NCI-H2107 treated with DMSO at 0.1 percent for 48 hours (cell line): ENCODE data around the gene TNFSF13B.
A peak's percentile ranks its signal among the peaks of the same experiment; 100 is the strongest.
"Not testable (repeated sequence)": the region's sequence is repeated elsewhere in the genome, so short reads cannot be mapped to it uniquely, and the experiment has no call there.

Experiments
- DNase-seq: peaks from one replicate; lab custom pipeline; 2025; ENCODE audit not compliant: unreplicated experiment; lab: John Stamatoyannopoulos, UW

The TNFSF13B gene

DNA sequence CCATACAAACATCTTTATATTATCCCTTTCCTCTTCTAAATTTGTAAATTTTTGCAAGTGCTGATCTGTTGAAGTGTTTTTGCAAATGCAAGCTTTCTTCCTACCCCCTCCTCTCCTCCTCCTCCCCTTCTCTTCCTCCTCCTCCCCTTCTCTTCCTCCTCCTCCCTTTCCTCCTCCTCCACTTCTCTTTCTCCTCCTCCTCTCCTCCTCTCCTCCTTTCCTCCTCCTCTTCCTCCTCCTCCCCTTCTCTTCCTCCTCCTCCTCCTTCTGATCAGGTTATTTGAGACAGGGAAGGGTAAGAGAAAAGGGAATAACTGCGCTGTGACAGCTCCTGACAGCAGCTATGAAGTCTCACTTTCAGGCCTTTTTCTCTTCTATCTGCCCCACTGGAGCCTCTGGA lies 8.9 kb downstream of the TNFSF13B start:
- no peak for DNase-seq

DNA sequence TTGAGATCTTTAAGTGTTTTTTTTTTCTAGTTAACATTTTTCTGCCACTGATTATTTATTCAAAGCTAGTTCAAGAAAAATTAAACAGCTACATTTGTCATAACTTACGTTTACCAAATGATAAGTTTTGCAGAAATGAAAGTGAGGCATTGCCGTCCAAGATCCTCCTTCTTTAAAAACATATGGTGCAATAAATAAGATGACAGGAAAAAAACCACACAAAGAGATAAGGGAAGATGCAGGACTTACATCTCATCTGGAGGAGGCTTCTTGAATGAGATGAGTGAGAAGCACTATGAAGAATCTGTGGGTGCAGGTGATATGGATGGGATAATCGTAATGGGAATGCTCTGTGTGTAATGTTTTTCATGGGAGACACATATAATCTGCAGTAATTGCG lies 12.4 kb downstream of the TNFSF13B start:
- no peak for DNase-seq

DNA sequence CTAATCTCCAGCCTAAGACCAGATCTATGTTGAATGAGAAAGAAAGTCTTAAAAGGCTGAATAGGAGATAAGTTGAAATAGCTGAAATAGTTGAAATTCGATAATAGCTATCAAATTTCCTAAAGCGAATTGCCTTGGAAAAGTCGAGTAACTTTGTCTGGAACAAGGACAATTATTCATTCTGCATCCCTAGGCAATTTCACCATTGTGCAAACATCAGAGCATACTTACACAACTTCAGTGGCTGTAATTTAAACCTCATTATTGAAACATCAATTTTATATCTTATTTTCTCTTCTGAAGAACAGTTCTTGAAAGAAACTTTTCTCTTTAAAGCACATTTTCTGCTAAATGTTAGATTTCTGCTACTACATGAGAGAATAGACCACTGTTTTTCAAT lies 13.6 kb downstream of the TNFSF13B start:
- DNase-seq: no peak

DNA sequence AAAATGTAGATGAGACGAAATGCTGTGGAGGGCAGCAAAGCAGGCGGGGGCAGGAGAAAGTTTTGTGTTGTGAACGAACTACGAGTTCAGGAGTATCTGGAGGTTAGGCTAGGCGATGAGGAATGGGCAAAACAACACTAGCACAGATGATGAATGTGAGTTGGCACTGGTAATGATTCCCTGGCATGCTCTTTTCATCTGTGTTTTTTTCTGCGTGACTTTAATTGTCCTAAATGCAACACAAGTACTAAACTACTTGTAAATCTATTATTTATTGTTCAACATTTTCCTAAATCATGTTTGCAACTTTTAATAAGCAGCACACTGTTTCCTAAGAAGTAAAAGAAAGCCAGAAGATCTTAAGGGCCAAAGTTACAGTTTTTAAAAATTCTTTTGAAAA lies 19.2 kb downstream of the TNFSF13B start:
- no peak for DNase-seq

DNA sequence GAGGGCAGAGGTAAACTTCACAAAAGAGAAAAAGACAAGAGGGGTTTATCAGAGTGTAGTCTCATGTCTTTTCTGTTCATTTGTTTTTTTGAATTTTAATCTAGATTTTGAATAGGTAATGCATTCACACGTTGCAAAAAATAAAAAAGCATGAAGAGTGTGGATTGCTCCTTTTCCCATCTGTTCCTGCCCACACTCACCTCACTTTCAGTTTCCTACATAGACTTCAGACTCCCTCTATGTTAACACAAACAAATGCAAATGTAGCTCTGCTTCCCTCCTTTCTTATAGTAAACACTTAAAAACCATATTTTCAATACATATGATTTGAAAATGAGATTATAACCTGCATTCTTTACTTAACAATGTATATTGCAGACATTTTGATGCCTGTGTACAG lies 20.3 kb downstream of the TNFSF13B start:
- DNase-seq: no peak

DNA sequence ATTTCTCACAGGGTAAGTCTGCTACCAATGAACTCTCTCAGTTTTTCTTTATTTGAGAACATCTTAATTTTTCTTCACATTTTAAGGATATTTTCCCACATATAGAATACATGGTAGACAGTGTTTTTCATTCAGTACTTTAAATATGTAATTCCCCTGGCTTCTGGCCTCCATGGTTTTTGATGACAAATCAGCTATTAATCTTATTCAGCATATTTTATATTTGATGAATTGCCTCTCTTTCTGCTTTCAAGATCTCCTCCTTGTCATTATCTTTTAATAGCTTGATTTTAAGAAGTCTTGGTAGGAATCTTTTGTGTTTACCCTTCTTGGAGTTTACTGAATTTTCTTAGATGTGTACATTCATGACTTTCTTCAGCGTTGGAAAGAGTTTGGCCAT lies 27.6 kb downstream of the TNFSF13B start:
- no peak for DNase-seq

DNA sequence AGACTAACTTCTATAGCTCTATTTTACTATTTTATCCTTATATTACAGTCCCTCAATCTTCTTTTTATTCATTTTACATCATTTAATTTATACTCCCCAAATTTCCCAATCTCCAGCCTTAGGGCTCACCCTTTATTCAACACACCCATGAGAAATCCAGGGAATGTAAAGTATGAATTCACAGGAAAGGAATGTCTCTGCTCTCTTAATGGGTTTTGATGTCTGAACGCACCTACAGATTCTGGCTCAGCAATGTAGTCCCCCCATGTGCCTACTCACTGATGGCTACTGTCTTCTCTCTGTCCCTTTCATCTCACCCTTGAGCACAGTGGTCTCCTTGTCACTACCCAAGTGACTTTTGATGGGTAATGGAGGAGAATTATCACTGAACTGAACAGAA lies 32.8 kb downstream of the TNFSF13B start:
- no peak for DNase-seq

DNA sequence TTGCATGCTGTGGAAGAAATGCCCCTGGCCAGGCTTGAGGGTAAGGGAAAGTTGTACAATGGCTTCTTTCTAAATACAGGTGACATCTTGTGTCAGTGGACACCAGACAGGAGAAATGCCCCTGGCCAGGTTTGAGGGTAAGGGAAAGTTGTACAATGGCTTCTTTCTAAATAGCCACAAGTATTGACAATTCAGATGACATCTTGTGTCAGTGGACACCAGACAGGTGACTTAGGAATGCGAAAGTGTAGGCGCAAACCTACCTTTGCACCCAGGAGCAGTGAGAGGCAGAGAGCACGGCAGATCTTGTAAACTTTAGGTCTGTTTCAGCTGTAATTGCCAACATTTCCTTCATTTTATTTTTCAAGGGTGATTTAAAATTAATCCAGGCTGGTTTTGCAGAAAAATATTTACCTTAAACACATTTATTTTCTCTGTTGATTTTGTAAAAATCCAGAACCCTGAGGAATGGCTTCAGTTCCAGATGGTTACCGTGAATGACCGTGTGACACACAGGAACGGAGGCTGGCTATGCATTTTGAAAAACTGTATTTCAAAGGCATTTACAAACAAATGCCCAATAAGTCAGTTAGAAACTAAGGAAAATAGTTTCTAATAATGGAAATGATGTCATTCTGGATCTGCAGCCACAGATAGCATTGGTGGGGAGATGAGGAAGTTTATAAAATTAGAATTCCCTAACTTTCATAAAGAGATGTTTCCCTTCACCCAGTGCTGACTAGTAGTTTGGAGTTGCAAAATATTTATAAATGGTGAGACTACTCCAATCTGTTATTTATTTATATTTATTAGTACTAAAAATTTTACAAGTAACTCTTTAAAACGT lies 34.9 kb downstream of the TNFSF13B start:
- no peak for DNase-seq

DNA sequence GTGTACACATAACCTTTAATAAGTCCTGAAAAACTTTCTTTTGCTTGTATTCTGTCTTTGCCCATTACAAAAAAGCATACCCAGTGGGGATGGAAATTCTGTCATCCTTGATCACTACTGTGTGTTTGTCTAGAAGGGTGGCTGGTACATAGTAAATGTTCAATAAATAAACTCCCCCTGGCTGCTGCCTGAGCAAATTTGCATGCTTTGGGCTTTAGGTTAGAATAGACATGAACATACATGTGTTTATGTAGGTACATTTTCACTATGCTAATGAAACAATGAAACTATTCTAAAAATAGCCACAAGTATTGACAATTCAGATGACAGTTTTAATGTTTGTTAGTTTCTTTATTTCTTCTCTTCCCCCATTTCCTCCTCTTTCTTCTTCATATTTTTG lies 36.1 kb downstream of the TNFSF13B start:
- no peak for DNase-seq

DNA sequence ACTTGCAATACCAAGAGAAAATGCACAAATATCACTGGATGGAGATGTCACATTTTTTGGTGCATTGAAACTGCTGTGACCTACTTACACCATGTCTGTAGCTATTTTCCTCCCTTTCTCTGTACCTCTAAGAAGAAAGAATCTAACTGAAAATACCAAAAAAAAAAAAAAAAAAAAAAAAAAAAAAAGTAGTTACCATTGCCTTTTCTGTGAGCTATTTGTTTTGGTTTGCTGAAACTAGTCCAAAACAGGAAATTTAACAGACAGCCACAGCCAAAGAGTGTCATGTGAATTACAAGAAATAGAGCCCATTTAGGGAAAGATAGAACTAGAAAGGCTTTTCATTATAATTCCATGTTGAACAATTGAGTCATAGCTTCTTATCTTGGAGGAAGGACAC lies 37.3 kb downstream of the TNFSF13B start:
- DNase-seq: no peak

DNA sequence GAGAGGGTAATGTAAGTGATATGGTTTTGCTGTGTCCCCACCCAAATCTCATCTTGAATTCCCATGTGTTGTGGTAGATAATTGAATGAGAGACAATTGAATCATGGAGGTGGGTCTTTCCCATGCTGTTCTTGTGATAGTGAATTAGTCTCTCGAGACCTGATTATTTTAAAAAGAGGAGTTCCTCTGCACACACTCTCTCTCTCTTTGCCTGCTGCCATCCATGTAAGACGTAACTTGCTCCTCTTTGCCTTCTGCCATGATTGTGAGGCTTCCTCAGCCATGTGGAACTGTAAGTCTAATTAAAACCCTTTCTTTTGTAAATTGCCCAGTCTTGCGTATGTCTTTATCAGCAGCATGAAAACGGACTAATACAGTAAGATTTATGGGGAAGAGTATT lies 42.1 kb downstream of the TNFSF13B start:
- DNase-seq: not testable (repeated sequence)

DNA sequence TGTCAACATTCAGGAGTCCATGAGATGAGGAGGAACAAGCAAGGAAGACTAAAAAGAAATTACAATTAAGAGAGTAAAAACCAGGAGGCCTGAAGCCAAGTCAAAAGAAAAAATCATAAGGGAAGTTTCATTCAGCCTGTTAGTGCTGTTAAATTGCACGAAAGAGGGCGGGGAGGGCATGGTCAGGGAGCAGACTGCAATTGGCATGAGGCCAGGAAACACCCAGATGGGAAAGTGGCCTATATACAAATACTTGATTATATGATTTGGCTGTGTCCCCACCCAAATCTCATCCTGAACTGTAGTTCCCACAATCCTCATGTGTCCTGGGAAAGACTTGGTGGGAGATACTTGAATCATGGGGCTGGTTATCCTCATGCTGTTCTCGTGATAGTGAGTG lies 43.9 kb downstream of the TNFSF13B start:
- no peak for DNase-seq

DNA sequence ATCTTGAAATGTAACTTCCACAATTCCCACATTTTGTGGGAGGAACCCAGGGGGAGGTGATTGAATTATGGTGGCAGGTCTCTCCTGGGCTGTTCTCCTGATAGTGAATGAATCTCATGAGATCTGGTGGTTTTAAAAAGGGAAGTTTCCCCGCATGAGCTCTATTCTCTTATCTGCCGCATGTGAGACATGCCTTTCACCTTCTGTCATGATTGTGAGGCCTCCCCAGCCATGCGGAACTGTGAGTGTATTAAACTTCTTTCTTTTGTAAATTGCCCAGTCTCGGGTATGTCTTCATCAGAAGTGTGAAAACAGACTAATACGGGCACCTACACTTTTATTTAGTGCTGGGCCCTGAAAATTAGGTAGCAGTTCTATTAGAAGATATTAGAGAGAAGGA lies 45.8 kb downstream of the TNFSF13B start:
- no peak for DNase-seq

DNA sequence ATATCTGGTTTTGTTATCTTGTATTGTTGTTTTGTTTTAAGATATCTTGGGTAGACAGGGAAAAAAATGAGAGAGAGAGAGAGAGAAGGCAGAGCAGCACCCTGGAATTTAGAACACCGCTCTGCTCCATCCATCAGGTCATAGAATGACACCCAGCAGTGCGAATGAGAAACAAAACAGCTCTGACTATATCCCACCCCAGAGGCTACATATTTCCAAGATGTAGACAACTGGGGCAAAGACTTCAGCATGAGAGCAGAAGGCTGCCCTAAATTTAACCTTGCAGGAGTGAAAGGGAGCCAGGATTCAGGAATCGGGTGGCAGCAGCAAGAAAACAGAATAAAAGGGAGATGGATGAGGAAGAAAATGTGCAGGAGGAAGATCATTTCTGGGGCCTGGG lies 46.5 kb downstream of the TNFSF13B start:
- no peak for DNase-seq

DNA sequence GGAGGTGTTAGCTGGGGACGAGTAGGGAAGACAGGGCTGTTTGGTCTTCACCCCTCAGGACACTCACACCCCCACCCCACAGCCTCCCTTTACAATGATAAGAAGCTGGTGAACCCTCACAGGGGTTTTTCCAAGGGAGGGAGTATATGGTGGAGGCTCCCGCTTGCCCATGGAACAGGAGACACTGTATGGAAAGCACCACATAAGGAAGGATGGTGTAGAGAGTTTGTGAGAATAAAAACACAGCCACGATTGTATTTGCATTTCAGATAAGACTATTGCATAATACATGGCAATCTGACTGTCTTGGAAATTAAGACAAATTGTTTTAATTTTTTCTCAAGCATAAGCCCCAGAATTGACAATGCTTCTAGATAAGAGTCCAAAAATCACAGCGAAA lies 46.9 kb downstream of the TNFSF13B start:
- DNase-seq: no peak

DNA sequence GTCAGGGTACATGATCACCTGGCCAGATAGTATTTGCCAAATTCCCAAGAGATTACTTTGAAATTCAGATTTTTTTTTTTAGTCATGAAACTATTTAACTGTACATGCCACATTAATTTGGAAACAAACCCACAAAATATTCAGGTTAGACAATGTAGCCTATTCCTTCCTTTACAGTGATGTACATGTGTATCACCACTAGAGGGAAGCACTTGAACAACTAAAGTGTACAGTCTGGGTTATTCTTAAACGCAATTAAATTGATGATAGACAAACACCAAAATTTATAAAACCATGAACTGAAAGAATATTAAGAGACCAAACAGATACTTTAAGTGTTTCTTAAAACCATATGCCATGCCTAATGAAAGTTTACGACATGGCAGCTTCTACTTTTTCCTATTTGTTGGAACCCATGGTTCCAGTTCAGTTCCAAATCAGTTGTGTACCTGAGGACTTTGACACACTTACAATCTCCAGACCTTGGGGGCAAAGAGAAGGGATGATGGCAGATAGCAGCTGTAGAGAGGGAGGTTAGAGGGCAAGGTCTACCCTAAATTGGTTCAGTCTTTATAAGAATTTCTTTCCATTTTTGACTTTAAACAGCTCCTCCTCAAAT lies 52.8 kb downstream of the TNFSF13B start:
- peak; percentile 22 for DNase-seq

DNA sequence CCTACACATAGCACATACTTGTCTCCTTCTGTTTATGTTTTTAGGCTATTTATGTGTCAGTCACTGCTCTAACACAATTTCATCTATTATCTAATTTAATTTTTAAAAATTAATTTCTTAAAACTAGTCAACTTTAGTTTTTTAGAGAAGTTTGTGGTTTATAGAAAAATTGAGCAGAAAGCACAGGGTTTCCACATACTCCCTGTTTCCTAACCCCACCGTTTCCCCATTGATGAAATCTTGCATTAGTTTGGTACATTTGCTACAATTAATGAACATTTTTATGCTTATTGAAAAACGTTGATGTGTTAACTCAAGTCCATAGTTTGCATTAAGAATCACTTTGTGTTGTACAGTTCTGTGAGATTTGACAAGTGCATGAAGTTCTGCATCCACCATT lies 53.5 kb downstream of the TNFSF13B start:
- no peak for DNase-seq

DNA sequence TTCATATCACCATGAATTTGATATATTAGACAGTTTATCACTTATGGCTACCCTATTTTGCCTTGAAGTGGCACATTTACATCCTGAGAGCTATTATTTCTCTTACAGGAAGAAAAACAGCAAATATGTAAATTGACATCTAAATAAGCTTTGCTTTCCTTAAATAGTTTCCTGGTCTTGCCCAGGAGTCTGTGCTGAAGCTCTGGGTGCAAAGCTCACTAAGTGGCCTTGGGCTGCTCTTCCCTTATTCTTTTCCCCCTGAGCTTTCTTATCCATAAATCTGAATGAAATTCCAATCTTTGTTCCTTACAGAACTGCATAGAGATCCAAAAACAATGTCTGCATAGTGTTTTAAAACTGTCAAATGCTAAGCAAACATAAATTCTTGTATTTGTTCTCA lies 56.3 kb downstream of the TNFSF13B start:
- no peak for DNase-seq

DNA sequence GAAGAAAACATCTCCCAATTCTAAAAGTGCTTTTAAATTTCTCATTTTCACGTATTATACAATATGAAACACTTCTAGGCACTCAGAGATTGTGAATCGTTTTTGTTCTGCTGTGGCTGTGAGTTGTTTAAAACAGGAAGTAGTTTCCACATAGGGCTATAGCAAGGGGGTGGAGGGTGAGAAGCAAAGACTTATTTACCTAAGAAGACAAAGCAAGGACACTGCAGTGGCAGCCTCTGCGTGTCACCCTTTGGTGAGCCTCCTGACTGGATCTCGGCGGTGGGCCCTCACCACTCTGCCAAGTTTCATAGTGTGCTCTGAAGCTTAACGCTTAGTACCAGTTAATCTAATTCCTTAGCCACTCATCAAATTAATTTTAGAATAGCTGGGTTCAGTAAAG lies 56.8 kb downstream of the TNFSF13B start:
- DNase-seq: no peak

DNA sequence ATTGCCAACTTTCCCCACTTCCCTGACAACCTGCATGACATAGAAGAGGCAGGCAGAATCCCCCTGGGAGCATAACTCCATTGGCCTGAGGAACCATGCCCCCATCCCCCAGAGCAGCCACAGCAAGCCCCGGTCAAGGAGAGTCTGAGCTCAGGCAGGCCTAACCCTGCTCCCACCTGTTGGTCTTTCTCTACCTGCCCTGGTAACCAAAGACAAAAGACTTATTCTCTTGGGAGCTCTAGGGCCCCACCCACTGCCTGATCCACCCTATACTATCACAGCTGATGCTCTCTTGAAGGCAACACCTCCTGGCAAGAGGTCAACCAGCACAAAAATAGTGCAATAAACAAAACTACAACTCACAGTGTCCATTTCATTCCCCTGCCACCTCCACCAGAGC lies 59.3 kb downstream of the TNFSF13B start:
- no peak for DNase-seq

DNA sequence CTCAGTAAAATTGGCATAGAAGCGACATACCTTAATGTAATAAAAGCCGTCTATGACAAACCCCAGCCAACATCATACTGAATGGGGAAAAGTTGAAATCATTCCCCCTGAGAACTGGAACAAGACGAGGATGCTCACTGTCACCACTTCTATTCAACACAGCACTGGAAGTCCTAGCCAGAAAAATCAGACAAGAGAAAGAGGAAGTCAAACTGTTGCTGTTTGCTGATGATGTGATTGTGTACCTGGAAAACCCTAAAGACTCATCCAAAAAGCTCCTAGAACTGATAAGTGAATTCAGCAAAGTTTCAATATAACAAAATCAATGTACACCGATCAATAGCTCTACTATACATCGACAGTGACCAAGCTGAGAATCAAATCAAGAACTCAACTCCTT lies 63.3 kb downstream of the TNFSF13B start:
- no peak for DNase-seq

DNA sequence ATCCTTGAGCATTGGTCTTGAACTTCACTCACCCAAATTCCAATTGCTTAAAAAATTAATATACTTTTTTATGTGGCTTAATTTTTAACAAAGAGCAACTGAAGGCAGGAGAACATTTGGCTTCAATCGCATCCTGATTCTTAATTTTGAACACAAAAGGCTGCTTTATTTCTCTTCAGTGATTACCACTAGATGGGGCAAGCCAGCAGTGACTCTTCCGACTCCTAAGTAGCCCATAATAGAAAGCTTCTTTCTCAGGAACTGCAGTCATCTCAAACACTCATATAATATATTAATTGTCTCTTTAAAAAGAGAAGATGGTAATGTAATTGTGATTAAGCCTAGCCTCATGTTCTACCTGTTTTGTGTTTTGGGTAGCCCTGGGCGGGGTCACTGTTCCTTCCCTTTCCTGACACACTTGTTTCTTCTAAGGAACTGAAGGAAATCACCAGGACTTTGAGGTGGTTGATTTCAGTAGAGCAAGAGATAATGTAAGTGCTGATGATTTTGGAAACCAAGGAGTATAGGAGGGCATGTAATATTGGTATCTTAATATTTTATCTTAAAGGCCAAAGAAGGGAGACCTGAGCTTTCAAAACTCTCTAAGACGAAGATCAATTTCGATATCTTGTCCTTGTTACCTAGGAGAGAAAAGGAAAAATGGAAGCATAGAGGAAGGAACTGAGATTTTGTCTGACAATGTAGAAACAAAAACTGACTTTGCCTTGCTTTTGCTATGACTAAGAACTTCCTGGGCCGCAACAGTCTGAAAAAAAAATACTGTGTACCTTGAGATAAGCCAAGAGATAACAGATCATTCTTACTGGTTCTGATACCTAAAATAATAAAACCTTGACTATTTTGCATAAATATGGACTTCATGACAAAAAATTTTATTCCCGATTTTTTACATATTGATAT lies 73.1 kb downstream of the TNFSF13B start:
- DNase-seq: peak; percentile 1
